WERI-Rb-1 (cell line): ENCODE results near the gene ANKAR.
"Not testable (repeated sequence)": the region's sequence is repeated elsewhere in the genome, so short reads cannot be mapped to it uniquely, and the experiment has no call there.

Experiments used
- DNase-seq: peaks from one replicate; pipeline ENCODE4 v3.0.0-alpha.2; 2020
- H3K27ac ChIP-seq: fragments of 250-450 bp; sonication (Bioruptor Pico); 2 replicates; pipeline ENCODE4 v1.5.1; 2020; ENCODE audit warnings: mild to moderate bottlenecking, moderate library complexity
- H3K27me3 ChIP-seq: fragments of 250-450 bp; sonication (Bioruptor Pico); 2 replicates; pipeline ENCODE4 v1.5.1; 2021; ENCODE audit warnings: mild to moderate bottlenecking, low read depth, moderate library complexity; ENCODE audit not compliant: insufficient read depth, severe bottlenecking
- H3K36me3 ChIP-seq: fragments of 250-450 bp; sonication (Bioruptor Pico); 2 replicates; pipeline ENCODE4 v1.5.1; 2020; ENCODE audit warnings: mild to moderate bottlenecking, moderate library complexity
- H3K4me3 ChIP-seq: 2 replicates; pipeline ENCODE4 v1.5.1; 2011; ENCODE audit warnings: low read depth, mild to moderate bottlenecking, control low read depth, low read length
- H3K9me3 ChIP-seq: fragments of 250-450 bp; sonication (Bioruptor Pico); 2 replicates; pipeline ENCODE4 v1.5.1; 2021; ENCODE audit warnings: mild to moderate bottlenecking, moderate library complexity; ENCODE audit not compliant: severe bottlenecking
- CTCF ChIP-seq: IDR thresholded peaks from 2 replicates; pipeline ENCODE4 v1.5.1; 2011; ENCODE audit warnings: low read depth, mild to moderate bottlenecking, control low read depth, inconsistent platforms, low read length

The ANKAR gene

GRCh38 chr2:189685540-189686229, 11.2 kb downstream of the ANKAR start:
- DNase-seq = no peak
- no peak overlapping the region for H3K27ac ChIP-seq
- H3K27me3 ChIP-seq = no peaks in the 10 kb centered on the region
- TF ChIP-seq CTCF = no peak
- H3K9me3 ChIP-seq = no peaks in the 10 kb centered on the region
- no peak overlapping the region for H3K4me3 ChIP-seq
- H3K36me3 ChIP-seq = peaks cover 4% of the 10 kb centered on the region; the same call in 1 of the 2 replicates

- not testable (repeated sequence) for H3K4me3 ChIP-seq
Observed at GRCh38 chr2:189687796-189688195, 13.3 kb downstream of the ANKAR start.

GRCh38 chr2:189696223-189696622, 21.8 kb downstream of the ANKAR start:
- H3K36me3 ChIP-seq = no peaks in the 10 kb centered on the region
- no peak overlapping the region for H3K27ac ChIP-seq
- no peak for DNase-seq
- H3K9me3 ChIP-seq = no peaks in the 10 kb centered on the region
- no peak overlapping the region for H3K4me3 ChIP-seq
- no peaks in the 10 kb centered on the region for H3K27me3 ChIP-seq
- TF ChIP-seq CTCF = no peak

More at GRCh38 chr2:189687796-189688195, 13.3 kb downstream of the ANKAR start:
- H3K27ac ChIP-seq, H3K9me3 ChIP-seq, H3K27me3 ChIP-seq, H3K36me3 ChIP-seq, DNase-seq: not testable (repeated sequence)

- Histone ChIP-seq H3K36me3 (no peaks in the 10 kb centered on the region), H3K4me3 (no peak overlapping the region), H3K27me3 (no peaks in the 10 kb centered on the region), H3K27ac (no peak overlapping the region), H3K9me3 (no peaks in the 10 kb centered on the region)
- peak; percentile 13 for DNase-seq
- no peak for TF ChIP-seq CTCF
Observed at GRCh38 chr2:189698020-189698887, 23.8 kb downstream of the ANKAR start.

GRCh38 chr2:189700681-189701080, 26.2 kb downstream of the ANKAR start:
- H3K27ac ChIP-seq = no peak overlapping the region
- no peaks in the 10 kb centered on the region; the same call in 1 of the 2 replicates for H3K36me3 ChIP-seq
- TF ChIP-seq CTCF = no peak
- no peaks in the 10 kb centered on the region for H3K27me3 ChIP-seq
- no peak for DNase-seq
- H3K9me3 ChIP-seq = no peaks in the 10 kb centered on the region
- no peak overlapping the region for H3K4me3 ChIP-seq

GRCh38 chr2:189702071-189702470, 27.6 kb downstream of the ANKAR start:
- no peaks in the 10 kb centered on the region for H3K27me3 ChIP-seq
- no peak for TF ChIP-seq CTCF
- no peak for DNase-seq
- no peak overlapping the region for H3K4me3 ChIP-seq
- no peaks in the 10 kb centered on the region for H3K9me3 ChIP-seq
- H3K36me3 ChIP-seq = no peaks in the 10 kb centered on the region; the same call in 1 of the 2 replicates
- no peak overlapping the region for H3K27ac ChIP-seq
